AML-193 (cell line): ENCODE data around the gene SYNDIG1.

Source experiments
- DNase-seq, 2 experiments: peaks; one replicate each; lab custom pipeline; 2025; lab: John Stamatoyannopoulos, UW

SYNDIG1 gene

DNA sequence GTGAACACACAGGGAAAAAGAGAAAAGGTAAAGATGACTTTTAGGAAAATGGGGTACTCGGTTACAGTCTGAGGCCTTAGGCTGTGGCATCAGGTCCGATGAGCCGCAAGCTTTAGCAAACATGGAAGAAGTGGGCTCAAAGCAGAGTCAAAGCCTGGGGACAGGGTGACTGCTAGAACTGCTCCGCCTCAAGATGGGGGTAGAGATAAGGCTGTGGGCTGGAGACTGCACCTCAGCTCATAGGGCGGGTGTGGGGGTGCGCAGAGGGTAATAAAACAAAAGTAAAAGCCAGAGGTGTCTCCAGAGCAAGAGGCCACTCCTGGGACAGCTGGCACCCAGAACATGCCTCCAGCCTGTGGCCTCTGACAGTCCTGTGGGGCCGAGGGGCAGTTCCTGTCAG is 21.3 kb upstream of the SYNDIG1 start:
- DNase-seq = no peak

DNA sequence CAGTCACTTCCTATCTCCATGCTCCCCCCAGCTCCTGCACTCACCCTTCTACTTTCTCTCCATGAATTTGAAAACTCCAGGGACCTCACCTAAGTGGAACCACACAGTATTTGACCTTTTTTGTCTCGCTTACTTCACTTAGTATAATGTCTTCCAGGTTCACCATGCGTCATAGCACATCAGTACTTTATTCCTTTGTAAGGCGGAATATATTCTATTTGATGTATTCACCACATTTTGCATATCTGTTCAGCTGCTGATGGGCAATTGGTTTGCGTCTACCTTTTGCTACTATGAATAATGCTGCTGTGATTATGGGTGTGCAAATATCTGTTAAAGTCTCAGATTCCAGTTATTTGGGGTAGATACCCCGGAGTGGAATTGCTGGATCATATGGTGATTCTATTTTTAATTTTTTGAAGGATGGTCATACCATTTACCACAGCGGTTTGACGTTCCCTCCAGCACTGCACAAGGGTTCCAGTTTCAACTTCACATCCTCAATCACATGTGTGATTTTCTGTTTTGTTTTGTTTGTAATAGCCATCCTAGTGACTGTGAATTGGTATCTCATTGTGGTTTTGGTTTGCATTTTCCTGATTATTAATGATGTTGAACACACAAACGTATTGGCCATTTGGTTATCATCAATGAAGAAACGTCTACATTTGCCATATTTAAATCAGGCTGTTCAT is 20.3 kb upstream of the SYNDIG1 start:
- DNase-seq = no peak

DNA sequence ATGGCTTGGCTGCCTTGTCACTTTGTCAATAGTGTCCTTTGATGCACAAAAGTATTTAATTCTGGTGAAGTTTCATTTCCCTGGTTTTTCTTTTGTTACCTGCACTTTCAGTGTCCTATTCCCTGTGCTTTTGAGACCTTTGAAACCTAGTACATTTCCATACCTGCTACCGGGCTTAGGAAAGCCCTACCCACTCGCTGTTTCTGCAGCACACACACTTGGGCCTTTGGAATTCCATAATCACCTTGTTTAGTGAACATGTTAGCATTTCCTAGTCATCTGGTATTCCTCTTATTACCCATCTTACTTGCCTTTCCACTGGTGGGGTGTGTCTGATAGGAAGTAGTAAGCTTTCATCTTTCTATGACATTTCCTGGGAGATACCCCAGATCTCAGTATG is 19.3 kb upstream of the SYNDIG1 start:
- no peak for DNase-seq

DNA sequence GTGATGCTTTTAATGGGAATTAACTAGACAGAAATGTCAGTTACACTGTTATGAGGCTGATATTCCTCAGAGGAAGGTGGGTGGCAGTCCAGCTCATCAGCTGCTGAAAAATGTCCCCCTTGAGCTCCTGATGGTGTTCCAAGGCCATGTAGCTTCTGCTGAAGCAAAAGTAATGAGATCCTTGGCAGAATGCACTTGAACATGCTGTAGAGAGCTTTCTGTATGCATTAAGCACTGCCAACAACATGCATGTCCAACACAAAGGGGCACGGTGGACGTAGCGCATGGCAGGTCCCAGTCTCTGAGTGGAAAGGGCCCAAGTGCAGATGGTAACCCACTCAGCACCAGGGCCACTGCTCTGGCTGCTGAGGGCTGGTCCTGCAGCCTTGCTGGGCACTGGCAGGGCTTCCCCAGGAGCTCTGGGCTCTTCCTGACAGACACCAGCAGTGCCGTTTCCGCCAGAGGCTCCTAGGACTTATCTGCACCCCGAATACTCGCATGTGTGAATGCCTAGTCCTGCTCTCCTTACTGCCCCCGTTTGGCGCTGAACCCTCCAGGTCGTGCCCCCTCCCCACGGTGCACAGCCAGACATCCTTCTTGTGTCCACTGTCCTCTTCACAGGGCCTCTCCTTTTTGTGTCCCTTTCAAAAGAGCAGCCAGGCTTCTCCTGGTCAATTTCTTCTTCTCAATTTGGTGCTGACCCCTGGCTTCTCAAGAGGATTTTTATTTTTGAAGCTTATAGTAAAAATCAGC is 18.6 kb upstream of the SYNDIG1 start:
- DNase-seq = no peak

DNA sequence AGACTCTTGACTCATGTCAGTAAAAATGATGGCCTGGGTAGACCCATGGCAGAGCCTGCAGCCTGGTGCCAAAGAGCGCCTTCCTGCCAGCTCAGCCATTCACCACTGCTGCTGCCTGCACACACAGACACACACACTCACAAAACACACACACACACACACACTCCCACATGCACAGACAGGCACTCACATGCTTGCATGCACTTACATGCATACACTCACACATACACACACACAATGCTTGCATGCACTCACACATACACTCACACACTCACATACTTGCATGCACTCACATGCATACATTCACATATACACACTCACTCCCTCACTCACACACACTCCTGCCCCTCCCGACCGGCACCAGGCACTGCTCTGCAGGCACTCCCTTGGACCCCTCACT is 18.0 kb upstream of the SYNDIG1 start:
- no peak for DNase-seq

DNA sequence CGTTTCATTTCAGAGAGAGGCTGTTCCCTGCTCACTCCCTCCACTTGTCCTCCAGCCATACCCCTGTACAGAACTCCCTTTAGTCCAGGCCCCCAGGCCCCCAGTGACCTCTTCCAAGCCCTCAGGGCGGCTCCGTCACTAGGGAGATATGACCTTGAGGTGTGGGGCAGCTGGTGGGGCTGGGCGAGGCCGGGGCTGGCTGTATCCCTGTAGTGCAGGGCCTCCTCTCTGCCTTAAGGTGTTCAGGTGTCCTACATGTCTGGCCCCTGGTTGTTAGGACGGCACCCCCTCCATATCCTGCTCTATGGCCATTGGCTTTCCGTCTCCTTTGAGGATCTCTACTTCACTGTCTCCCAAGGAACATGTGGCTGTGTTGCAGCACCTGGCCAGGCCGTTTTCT is 17.4 kb upstream of the SYNDIG1 start:
- no peak for DNase-seq

DNA sequence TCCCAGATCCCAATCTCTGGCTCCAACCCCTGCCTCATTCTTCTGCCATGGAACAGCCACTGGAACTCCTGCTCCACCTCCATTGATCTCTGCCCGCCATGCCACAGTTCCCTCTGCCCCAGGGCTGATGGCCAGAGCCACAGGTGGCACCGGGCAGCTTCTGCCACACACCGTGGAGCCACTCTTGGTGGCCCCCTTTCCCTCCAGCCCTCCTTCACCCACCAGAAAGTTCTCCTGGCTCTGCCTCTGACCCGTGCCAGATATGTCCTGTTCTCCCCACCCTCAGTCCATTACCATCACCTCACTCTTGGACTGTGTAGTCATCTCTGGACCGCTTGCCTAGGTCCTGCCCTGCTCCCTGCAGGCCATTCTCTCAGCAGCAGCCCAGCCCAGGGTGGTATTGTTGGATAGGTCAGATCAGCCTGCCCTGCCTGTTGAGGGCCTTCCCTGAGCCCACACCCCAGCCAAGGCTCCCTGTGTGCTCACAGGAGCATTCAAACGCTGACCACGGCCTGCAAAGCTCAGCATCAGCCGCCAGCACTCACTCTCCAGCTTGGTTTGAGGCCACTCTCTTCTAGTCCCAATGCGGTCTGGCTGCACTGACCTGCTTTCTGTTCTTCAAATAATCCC is 16.8 kb upstream of the SYNDIG1 start:
- DNase-seq = no peak

DNA sequence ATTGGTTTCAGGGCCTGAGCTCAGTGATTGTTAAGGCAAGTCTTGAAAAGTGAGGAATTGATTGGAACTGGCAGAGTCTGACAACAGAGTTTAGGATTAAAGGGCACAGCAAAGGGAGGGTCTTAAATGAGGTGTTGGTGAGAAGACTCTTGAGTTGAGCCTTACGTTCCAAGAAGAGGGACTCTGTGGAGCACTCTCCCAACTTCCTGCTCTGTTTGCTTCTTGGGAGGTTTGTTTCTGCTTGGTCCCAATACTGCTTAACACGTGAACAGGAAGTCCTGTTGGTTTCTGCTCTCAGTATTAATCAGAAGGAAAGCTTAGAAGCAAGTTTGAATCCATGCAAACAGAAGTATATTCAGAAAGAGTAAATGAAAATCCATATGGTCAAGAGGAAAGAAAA is 15.6 kb upstream of the SYNDIG1 start:
- DNase-seq = no peak

DNA sequence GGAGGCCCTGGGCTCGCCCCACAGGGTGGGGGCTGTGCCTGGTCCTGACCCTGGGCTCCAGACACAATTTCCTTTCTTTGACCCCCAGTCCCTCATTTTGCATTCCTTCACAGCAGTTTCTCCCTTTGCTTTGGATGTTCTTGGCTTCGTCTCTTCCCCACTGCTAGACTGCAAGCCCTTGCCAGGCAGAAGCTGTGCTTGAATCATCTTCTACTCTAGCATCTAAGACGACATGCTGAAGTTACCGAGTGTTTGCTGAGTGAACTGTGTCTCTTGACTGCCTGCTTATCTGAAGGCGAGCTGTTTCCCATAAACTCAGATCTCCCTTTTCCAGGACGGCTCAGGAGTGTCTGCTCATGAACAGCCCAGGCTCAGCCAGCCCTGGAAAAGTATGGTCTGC is 14.3 kb upstream of the SYNDIG1 start:
- no peak for DNase-seq

DNA sequence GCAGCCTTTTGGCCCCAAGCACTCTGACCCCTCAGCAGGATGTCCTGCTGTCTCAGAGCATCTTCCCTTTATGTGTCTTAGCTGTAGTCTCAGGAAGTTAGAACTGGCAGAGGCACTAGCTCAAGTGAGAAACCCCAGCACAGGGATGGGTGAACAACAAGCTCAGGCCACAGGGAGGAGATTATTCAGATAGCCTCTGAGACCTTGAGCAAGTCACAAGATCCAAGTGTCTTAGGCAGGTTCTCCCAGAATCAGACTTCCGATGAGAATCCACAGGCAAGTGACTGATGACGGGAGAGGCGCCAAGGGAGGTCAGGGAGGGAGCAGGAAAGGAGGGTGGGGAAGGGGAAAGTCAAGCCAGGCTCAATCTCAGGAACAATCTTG is 13.0 kb upstream of the SYNDIG1 start:
- no peak for DNase-seq

DNA sequence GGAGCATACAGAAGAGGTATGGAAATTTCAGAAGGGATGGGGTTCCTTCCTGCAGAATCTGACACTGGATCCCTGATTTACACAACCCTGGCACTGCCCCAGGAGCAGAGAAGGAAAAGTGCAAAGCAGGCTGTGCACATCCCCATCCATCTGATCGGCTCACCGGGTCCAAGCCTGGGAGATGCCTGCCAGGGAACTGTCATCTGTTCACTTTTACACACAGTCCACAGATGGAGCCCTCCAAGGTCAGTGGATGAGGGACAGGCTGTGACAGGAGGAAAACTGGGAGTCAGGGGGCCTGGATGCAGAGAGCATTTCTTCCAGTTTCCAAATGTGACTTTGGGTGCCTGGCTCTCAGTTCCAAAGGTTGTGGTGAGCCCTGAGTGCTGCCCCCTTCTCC is 11.0 kb upstream of the SYNDIG1 start:
- DNase-seq = no peak

DNA sequence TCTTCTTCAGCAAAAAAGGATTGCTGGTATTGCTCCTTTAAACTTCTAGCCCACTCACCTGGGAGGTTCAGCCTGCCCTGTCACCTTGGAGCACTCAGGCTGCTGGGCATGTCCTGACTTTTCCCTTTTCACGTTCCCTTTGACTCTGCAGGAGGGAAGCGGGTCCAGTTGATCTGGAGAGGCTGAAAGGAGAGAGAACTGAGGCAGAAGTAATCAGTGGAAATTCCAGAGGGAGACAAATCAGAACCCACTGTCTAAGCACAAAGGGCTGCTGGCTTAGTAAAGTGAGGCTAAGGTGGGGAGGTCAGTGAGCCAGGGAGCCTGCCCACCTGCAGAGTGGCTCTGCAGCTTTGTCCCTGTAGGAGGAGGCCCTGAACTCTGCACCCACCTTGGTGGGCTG is 9.7 kb upstream of the SYNDIG1 start:
- no peak for DNase-seq

DNA sequence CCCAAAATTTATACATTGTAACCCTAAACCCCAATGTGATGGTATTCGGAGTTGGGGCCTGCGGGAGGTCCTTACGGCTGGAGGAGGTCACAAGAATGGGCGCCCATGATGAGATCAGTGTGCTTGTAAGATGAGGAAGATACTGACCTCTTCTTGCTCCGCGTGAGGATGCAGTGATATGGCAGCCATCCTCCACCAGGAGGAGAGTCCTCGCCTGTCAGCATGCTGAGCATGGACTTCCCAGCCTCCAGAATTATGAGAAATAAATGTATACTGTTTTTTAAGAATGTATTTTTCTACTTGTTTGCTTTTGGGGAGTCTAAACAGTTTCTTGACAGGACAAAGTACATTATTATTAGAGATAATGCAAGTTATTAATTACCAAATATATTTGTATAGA is 8.7 kb upstream of the SYNDIG1 start:
- no peak for DNase-seq

DNA sequence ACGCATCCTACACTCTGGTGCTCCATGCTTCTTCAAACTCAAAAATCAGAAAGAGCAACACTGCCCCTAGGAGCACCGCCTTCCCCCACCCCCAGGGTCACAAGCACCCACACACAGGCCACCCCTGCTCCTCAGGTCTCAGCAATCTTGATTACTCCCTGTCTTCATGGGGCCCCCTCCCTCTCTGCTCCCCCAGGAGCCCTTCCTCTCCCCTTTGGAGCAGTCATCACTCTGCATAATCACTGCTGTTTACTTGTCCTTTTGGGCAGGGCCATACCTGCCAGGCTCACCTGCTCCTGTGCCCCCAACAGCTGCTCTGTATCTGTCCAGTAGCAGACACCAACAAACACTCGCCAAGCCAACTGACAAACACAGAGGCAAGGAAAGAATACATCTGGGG is 7.6 kb upstream of the SYNDIG1 start:
- no peak for DNase-seq

DNA sequence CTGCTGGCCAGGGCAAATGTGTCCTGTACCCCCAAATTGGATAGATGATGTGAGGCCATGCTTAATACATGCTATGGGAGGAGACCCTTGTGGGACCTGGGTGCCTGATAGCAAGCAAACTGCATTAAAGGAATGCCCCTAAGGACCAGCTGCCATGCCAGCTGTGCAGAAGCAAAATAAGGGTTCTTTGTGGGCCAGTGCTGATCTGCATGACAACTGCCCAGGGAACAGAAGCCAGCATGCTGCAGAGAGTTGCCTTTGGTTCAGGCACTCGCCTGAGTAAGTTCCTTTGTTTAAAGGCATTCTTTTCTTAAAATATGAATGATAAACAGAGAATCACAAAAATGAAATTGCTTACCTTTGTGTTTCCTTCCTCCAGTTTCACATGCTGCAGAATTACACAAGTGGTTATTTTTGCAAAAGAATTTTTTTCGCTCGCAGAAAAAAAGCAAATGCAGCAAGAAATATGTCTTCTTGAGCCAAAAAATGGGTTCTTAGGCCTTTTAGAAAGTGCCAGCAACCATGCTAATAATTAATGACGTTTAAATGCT is 6.9 kb upstream of the SYNDIG1 start:
- no peak for DNase-seq

DNA sequence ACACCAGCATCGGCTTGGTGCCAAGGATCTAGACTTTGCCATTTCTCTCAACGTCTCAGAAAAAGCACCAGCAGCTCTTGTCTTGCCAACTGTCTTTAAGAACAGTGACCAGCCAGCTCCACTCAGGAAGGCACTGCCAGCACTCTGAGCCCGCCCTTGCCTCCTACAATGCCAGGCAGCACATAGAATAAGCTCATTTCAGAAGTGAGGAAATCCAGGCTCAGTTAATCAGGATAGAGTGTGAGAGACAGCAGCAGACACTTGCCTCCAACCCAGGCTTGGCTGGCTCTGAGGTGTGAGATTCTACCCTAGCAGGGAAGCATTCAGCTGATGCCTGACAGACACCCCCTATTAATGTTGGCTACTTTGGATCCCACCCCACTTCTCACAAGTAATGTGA is 4.3 kb upstream of the SYNDIG1 start:
- no peak for DNase-seq

DNA sequence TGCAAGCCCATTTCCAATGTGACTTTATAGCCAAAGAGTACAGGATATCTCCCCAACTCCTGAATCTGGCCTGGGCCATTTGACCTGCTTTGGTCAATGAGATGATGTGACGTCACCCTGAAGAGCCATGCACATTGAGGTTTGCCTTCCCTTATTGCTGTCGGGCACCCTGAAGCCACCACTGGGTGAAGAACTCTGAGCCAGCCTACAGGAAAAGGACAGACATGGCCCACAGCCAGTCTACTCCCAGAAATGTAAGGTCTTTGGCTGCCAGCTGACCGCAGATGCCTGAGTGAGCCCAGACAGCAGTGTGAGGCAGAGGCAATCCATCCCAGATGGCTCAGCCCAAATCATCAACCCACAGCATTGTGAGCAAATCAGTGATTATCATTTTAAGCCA is 3.7 kb upstream of the SYNDIG1 start:
- no peak for DNase-seq

DNA sequence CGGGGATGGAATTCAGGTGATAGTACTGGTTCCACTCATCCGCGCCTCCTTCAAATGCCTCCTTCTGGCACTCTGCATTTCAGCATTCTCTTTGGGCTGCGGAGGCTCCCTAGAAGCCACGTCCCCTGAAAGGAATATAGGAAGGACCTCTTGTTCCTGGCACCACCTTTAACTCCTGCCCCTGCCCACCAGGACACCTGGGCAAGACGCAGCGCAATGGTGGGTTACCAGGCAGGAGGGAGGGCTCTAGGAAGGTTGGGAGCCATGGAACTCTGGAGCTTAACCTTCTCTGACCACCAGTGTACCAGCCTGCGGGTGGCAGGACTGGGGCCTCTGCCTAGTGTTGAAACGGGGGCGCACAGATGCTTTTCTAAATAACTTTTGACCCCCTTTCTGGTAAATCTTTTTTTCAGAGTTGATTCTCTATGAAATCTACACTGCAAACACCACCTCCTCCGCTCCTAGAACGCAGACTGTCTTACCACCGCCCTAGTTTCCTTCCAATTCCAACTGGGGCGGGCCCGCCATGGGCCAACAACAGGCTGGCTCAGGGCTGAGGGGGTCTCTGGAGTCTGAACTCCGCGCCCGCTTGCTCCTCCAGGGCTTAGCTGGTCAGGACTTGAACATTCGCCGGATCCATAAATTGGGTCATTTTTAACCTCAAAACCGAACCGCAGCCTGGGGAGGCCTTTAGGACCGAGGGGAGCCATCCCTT is 871 bp upstream of the SYNDIG1 start:
- no peak for DNase-seq

DNA sequence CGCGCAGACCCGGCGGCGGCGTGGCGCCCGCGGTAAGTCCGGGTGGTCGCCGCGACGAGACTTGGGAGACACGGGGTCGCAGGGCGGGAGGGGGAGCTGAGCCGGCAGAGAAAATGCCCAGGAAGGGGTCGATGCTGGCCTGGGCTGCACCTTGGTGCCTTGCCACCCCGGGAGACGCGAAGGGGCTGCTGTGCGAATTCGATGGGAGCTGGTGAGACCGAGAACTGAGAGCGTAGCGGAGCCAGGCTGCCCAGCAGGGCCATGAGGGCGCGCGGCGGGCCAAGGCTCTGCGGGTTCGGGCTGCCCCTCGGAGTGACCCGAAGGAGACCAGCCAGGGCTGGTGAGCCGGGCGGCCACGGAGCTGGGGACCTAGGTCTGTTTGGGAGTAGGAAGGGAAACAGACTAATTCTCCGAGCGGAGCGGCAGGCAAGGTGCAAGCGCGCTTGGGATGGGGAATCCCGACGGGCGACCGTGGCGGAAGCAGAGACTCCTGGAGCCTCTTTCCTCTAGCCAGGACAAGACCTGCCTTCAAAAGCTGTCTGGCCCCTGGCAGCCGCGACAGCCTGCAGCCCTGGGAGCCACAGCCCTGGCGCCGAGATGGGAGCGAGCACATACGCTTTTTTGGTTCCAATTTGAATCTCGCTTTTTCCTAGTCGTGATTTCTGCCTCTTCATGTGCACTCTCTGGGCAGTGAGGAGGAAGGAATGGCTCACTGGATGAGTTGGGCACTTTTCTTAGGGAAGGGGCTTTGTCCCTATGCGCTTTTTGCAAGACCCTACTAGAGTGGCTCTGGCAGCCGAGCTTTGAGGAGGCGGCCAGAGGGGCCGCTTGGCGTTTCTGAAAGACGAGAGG is 691 bp downstream of the SYNDIG1 start:
- no peak for DNase-seq

DNA sequence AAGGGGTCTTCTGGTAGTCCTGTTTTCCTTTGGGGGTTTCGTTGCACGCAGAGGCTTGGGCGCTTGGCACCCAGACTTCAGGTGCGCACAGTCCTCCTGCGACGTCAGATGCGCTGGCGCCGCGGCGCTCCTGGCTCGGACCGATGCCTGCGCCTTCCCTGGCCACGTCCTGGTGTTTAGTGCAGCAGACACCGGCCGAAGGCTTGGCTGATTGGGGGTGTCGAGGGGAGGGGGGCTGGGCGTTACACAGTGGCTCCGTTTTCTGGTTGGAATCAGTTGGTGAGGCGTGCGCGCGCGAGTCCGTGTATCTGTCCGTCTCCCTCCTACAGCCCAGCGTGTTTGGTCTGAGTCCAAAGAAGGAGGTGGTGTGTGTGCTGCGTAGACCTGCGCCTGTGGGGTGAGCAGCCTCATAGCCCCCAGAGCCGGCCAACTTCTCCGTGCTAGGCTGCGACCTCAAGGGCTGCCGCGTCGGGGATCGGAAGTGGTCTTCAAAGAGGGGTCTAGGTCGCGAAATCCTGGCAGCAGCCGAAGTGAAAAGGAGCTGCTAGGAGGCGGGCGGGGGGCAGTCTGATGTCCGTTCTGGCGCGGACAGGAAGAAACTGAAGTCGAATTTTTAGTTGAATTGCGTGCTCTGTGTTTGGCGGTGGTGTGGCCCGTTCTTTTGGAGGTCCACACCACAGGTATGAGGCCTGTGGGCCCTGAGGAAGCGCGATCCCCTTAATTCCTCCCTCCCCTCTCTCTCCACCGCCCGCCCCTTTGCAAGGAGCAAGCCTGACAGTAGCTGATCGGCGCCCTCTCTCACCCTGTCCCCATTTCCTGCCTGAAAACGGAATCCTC is 1.5 kb downstream of the SYNDIG1 start:
- DNase-seq = no peak

DNA sequence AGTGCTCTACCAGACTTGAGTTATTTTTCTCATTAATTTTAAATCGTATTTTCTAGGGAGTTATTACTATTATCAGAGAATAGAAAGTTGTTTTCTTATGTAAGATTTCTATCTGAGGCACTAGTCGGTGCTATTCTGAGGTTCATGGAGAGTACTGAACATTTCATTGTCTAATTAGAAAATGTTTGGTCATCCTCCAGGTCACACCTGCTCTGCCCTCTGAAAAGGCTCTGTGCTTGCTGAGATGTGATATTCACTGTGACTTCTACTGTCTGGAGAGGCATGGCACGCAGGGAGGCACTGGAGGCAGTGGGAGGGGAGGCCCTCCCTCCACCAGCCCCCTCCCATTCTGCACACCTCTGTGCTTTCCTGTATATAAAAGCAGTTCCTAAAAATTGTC is 3.0 kb downstream of the SYNDIG1 start:
- DNase-seq = no peak
